Hepatocyte (in vitro differentiated cells): ENCODE measurements around the gene C19orf67. TPM values are rescaled to one million over a fixed set of nuclear protein-coding genes. Genes with fewer than 3 reads are reported as not detected.

Experiments used
- DNase-seq: peaks from one replicate; pipeline ENCODE4 v3.0.0-alpha.2; 2016; ENCODE audit warnings: low spot score
- H2AFZ ChIP-seq: fragments of 200-600 bp; sonication (generic); 2 replicates; pipeline ENCODE4 v1.6.0; 2016; ENCODE audit warnings: antibody characterized with exemption, mild to moderate bottlenecking
- H3K27ac ChIP-seq: fragments of 200-600 bp; sonication (generic); 2 replicates; pipeline ENCODE4 v1.5.1; 2016; ENCODE audit warnings: mild to moderate bottlenecking
- H3K27me3 ChIP-seq: fragments of 200-600 bp; sonication (generic); 2 replicates; pipeline ENCODE4 v1.6.1; 2016
- H3K36me3 ChIP-seq: fragments of 200-600 bp; sonication (generic); replicated peaks from 2 replicates; pipeline ENCODE4 v1.5.1; 2016; ENCODE audit warnings: low read depth; ENCODE audit not compliant: insufficient read depth
- H3K4me1 ChIP-seq: fragments of 200-600 bp; sonication (generic); 2 replicates; pipeline ENCODE4 v1.5.1; 2016; ENCODE audit warnings: mild to moderate bottlenecking, moderate library complexity; ENCODE audit not compliant: insufficient read depth
- H3K4me2 ChIP-seq: fragments of 200-600 bp; sonication (generic); 2 replicates; pipeline ENCODE4 v1.6.0; 2016
- H3K4me3 ChIP-seq: fragments of 200-600 bp; sonication (generic); 2 replicates; pipeline ENCODE4 v1.5.1; 2016; ENCODE audit warnings: mild to moderate bottlenecking
- H3K79me2 ChIP-seq: fragments of 200-600 bp; sonication (generic); 2 replicates; pipeline ENCODE4 v1.6.0; 2017; ENCODE audit warnings: mild to moderate bottlenecking
- H3K9me2 ChIP-seq: fragments of 200-600 bp; sonication (generic); replicated peaks from 2 replicates; pipeline ENCODE4 v1.6.0; 2017; ENCODE audit warnings: mild to moderate bottlenecking; ENCODE audit not compliant: insufficient read depth
- H3K9me3 ChIP-seq: fragments of 200-600 bp; sonication (generic); 2 replicates; pipeline ENCODE4 v1.5.1; 2016; ENCODE audit warnings: low read depth, mild to moderate bottlenecking
- H4K20me1 ChIP-seq: fragments of 200-600 bp; sonication (generic); 2 replicates; pipeline ENCODE4 v1.6.0; 2016; ENCODE audit warnings: mild to moderate bottlenecking; ENCODE audit not compliant: insufficient read depth, poor library complexity, severe bottlenecking
- EZH2 ChIP-seq: fragments of 200-600 bp; sonication (generic); IDR thresholded peaks from 2 replicates; pipeline ENCODE4 v1.6.1; 2016; ENCODE audit warnings: antibody characterized with exemption, mild to moderate bottlenecking, borderline replicate concordance
- EZH2phosphoT487 ChIP-seq: fragments of 200-600 bp; sonication (generic); IDR thresholded peaks from one replicate; pipeline ENCODE4 v1.6.1; 2018; ENCODE audit warnings: antibody characterized with exemption, mild to moderate bottlenecking, low read depth, moderate library complexity; ENCODE audit not compliant: unreplicated experiment, severe bottlenecking
- WGBS: methylation state at CpG from one replicate; pipeline ENCODE4 v1.1.6; 2016; ENCODE audit warnings: low lambda C conversion rate; ENCODE audit errors: missing lambda C conversion rate; 5-methylcytosine and 5-hydroxymethylcytosine counted together
- polyA plus RNA-seq: library from polyadenylated mRNA; unstranded; fragments of >200 nt; fragmentation: Nextera tagmentation; extraction: Ambion mirVana; gene quantifications from 2 replicates; pipeline ENCODE4 v1.2.1, GENCODE V29; 2016
- total RNA-seq: library from RNA; depleted of rRNA; stranded (reverse); fragments of >200 nt; gene quantifications from 2 replicates; pipeline ENCODE4 v1.2.3, GENCODE V29; 2014
- TF ChIP-seq, protein P1 (sequence below): fragments of 200-600 bp; sonication (generic); IDR thresholded peaks from 2 replicates; pipeline ENCODE4 v1.5.1; 2016; ENCODE audit warnings: antibody characterized with exemption, mild to moderate bottlenecking; ENCODE audit not compliant: poor library complexity

Gene C19orf67
- total and polyA plus RNA-seq, 2 experiments from 2014 or later, result not detected

DNA sequence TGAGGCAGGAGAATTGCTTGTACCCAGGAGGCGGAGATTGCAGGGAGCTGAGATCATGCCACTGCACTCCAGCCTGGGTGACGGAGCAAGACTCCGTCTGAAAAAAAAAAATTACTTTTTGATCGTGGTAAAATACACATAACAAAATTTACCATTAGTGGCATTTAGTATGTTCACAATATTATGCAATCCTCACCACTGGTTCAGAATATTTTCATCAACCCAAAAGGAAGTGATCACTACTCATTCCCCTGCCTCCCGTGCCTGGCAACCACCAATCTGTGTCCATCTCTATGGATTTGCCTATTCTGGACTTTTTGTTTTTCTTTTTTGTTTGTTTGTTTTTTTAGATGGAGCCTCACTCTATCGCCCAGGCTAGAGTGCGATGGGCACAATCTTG lies 22.5 kb downstream of the C19orf67 start:
- no peaks in the 10 kb centered on the region for H3K36me3 ChIP-seq
- H3K27ac ChIP-seq, result no peak overlapping the region
- no peak overlapping the region for H3K4me2 ChIP-seq
- no peaks in the 10 kb centered on the region for H3K79me2 ChIP-seq
- peaks cover 11% of the 10 kb centered on the region for H3K27me3 ChIP-seq
- H2AFZ ChIP-seq, result no peak overlapping the region
- H4K20me1 ChIP-seq, result no peaks in the 10 kb centered on the region
- TF ChIP-seq, protein P1, sequence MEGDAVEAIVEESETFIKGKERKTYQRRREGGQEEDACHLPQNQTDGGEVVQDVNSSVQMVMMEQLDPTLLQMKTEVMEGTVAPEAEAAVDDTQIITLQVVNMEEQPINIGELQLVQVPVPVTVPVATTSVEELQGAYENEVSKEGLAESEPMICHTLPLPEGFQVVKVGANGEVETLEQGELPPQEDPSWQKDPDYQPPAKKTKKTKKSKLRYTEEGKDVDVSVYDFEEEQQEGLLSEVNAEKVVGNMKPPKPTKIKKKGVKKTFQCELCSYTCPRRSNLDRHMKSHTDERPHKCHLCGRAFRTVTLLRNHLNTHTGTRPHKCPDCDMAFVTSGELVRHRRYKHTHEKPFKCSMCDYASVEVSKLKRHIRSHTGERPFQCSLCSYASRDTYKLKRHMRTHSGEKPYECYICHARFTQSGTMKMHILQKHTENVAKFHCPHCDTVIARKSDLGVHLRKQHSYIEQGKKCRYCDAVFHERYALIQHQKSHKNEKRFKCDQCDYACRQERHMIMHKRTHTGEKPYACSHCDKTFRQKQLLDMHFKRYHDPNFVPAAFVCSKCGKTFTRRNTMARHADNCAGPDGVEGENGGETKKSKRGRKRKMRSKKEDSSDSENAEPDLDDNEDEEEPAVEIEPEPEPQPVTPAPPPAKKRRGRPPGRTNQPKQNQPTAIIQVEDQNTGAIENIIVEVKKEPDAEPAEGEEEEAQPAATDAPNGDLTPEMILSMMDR, result no peak
- TF ChIP-seq EZH2phosphoT487 (no peak), EZH2 (no peak)
- no peak for DNase-seq
- no peak overlapping the region for H3K4me3 ChIP-seq
- peaks cover under 1% of the 10 kb centered on the region for H3K4me1 ChIP-seq
- no peaks in the 10 kb centered on the region for H3K9me3 ChIP-seq
- 89% methylated on average over 7 of the region's 7 CpGs for WGBS
- no peaks in the 10 kb centered on the region for H3K9me2 ChIP-seq

DNA sequence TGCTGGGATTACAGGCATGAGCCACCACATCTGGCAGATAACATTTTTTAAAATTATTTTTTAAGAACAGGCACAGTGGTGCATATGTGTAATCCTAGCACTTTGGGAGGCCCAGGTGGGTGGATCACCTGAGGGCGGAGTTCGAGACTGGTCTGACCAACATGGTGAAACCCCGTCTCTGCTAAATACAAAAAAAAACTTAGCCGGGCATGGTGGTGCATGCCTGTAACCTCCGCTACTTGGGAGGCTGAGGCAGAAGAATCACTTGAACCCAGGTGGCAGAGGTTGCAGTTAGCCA lies 23.1 kb downstream of the C19orf67 start:
- Histone ChIP-seq H3K36me3 (no peaks in the 10 kb centered on the region), H3K79me2 (no peaks in the 10 kb centered on the region), H3K4me3 (no peak overlapping the region), H3K4me2 (no peak overlapping the region), H3K27me3 (peaks cover 16% of the 10 kb centered on the region), H3K9me2 (no peaks in the 10 kb centered on the region), H3K9me3 (no peaks in the 10 kb centered on the region), H4K20me1 (no peaks in the 10 kb centered on the region), H3K27ac (no peak overlapping the region), H3K4me1 (peaks cover 5% of the 10 kb centered on the region), H2AFZ (no peak overlapping the region)
- no peak for DNase-seq
- 85% methylated on average over 5 of the region's 5 CpGs for WGBS
- TF ChIP-seq EZH2 (no peak), EZH2phosphoT487 (no peak)
- TF ChIP-seq, protein P1, result no peak

DNA sequence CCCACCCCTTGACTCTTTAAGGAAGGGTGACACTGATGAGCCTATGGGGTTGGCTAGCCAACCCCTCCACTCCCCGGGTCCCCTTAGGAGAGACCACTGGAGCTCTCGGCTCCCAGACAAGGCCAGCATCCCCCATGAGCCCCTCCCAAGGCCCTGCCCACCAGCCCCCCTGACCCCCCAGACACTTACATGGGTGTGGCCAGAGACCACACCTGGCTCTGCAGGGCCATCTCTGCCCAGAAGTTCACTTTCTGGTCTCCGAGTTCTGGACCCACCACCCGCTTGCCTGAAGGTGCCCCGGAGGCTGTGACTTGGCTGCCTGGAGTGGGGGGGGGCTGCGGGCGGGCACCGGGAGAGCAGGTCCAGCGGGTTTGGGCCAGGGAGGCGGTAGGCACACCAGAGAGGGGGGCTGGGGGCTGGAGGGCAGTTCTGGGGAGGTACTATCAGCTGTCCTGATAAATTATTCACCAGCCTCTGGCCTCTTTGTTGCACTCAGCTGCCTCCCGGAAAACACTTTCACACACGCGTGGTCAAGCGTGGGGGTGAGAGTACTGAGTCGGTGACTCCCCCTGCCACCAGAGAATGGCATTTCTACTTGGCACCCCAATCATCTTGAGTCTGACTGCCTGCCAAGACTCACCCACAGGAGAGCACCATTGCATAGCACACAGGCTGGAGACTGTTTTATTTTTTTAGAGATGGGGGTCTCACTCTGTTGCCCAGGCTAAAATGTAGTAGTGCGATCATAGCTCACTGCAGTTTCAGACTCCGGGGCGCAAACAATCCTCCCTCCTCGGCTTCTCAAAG lies 23.6 kb downstream of the C19orf67 start, which contains the start of gene PALM3:
Gene PALM3 (minus strand): TSS at position 326 of the 807 bp plus-strand sequence. CDS start 96 bp downstream, at position 230.
- Histone ChIP-seq H3K9me3 (no peaks in the 10 kb centered on the region), H3K79me2 (no peaks in the 10 kb centered on the region), H4K20me1 (no peaks in the 10 kb centered on the region), H3K36me3 (no peaks in the 10 kb centered on the region), H3K4me3 (no peak within 1 kb of the TSS), H3K4me1 (peaks cover 5% of the 10 kb centered on the region), H3K4me2 (peak within 1 kb of the TSS; percentile 63), H3K27me3 (peaks cover 16% of the 10 kb centered on the region), H2AFZ (no peak within 1 kb of the TSS), H3K27ac (peak within 1 kb of the TSS; percentile 20), H3K9me2 (no peaks in the 10 kb centered on the region)
- TF ChIP-seq EZH2phosphoT487 (no peak), EZH2 (no peak)
- TF ChIP-seq, protein P1, result no peak
- DNase-seq, result peak; percentile 60
- WGBS, result 57% methylated on average over 14 of the region's 19 CpGs
